SK-N-MC (cell line): ENCODE measurements around the gene DLGAP3.

Experiments
- EZH2 ChIP-seq: fragments of 200-600 bp; sonication (generic); IDR thresholded peaks from one replicate; pipeline ENCODE4 v1.6.1; 2017; ENCODE audit warnings: antibody characterized with exemption
- FOXP2 ChIP-seq: optimal IDR thresholded peaks from 2 replicates; pipeline ENCODE3; 2011; ENCODE audit warnings: mild to moderate bottlenecking, moderate library complexity; ENCODE audit not compliant: insufficient read depth; ENCODE audit errors: extremely low read length, control extremely low read depth
- POLR2AphosphoS5 ChIP-seq: IDR thresholded peaks from 2 replicates; pipeline ENCODE4 v1.6.1; 2012; ENCODE audit warnings: mild to moderate bottlenecking, low read depth, low read length, borderline replicate concordance

DNA sequence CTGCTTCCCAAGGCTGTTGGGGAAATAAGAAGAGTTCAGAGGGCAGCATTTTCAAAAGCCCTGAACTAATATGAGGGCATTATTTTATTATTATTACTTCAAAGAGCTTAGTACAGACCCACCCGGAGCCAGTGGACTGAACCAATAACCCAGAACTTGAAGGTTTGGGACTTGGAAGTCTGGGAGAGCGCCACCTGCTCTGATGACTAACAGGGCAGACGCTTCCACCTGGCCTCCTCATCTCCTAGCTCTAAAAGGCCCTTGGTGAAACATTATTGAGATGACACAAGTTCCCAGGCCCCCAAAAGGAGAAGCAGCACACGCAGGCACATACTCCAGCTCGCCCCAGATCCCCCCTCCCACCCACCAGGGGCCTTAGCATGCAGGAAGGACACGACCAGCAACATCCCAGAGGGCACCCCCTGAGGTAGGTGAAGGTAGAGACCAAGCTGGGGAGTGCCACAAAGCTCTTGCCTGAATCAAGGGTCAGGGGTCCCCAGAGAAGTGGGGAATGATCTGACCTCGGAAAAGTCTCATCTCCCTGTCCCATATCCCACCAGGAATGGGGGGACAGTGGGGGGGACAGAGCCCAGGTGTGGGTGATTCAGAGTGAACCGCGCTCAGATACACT lies 1.3 kb downstream of the DLGAP3 start:
- TF ChIP-seq EZH2 (no peak), POLR2AphosphoS5 (no peak), FOXP2 (no peak)
